Measurements from ENCODE around the gene PDP2. TPM values are rescaled to one million over a fixed set of nuclear protein-coding genes. Genes with fewer than 3 reads are reported as not detected.

The PDP2 gene
- total and polyA plus RNA-seq, 9 of the 15 experiments (the other 6 are each of a cell fraction or from before 2014, with no cell fraction given), result 2.5 to 24.3 (median 7.2) TPM

- TF ChIP-seq RERE (CRISPR knock-in tag; IDR thresholded peaks at IDR 0.05; ENCODE audit: borderline replicate concordance), result 0 out of 2 replicates have a peak, but pooled peaks have one; percentile 11
- TF ChIP-seq NCOA6 (IDR thresholded peaks at IDR 0.05), result no peak
- peak in 1 of 2 experiments; percentile 67; a peak in 2 of 4 replicates for TF ChIP-seq TRIM24 (IDR thresholded peaks at IDR 0.05)
- no peak for TF ChIP-seq ZNF639 (CRISPR knock-in tag; conservative IDR thresholded peaks at IDR 0.05 in 1 of 2, IDR thresholded peaks at IDR 0.05 in 1 of 2)
- no peak for TF ChIP-seq ZBTB5 (IDR thresholded peaks at IDR 0.05)
- TF ChIP-seq NRF1 (conservative IDR thresholded peaks at IDR 0.05 in 1 of 2, IDR thresholded peaks at IDR 0.05 in 1 of 2), result peak; percentile 61 to 76
- peak; percentile 85 for TF ChIP-seq EP400 (IDR thresholded peaks at IDR 0.05)
- TF ChIP-seq ZNF511 (CRISPR knock-in tag; IDR thresholded peaks at IDR 0.05), result peak; percentile 3; the same call in 1 of the 2 replicates
- TF ChIP-seq SMARCA5 (IDR thresholded peaks at IDR 0.05), result 0 out of 2 replicates have a peak, but pooled peaks have one; percentile 23
- TF ChIP-seq TRIM28 (IDR thresholded peaks at IDR 0.05), result 0 out of 2 replicates have a peak, but pooled peaks have one; percentile 15
- TF ChIP-seq CHD2 (IDR thresholded peaks at IDR 0.05; ENCODE audit: low read depth, low read length), result peak; percentile 92
- no peak for TF ChIP-seq MTA1 (IDR thresholded peaks at IDR 0.05; ENCODE audit: borderline replicate concordance)
Measured at GRCh38 chr16:66934138-66934838, 54.0 kb downstream of the PDP2 start, which contains the start of gene CIAO2B (continued).

Measured in K562 (cell line).